GM18505 (cell line): ENCODE measurements around the gene NBAS.

Experiments
- ATAC-seq: cut with Tn5 transposase; IDR thresholded peaks from one replicate; pipeline ENCODE4 v1.9.1; 2021; ENCODE audit not compliant: unreplicated experiment
- POLR2A ChIP-seq: IDR thresholded peaks from 4 replicates; pipeline ENCODE4 v1.6.1; 2011; ENCODE audit warnings: borderline replicate concordance; ENCODE audit not compliant: insufficient read depth, insufficient read length; ENCODE audit errors: extremely low read depth

The NBAS gene

GRCh38 chr2:15300624-15301573 is 260.2 kb downstream of the NBAS start:
- no peak for TF ChIP-seq POLR2A
- no peak for ATAC-seq

GRCh38 chr2:15299904-15300520 is 261.1 kb downstream of the NBAS start:
- TF ChIP-seq POLR2A = no peak
- no peak for ATAC-seq

GRCh38 chr2:15298770-15299169 is 262.4 kb downstream of the NBAS start:
- TF ChIP-seq POLR2A = no peak
- no peak for ATAC-seq

- TF ChIP-seq POLR2A = no peak
- peak; percentile 72 for ATAC-seq
These were observed 267.7 kb downstream of the NBAS start for GRCh38 chr2:15293262-15293937.

GRCh38 chr2:15287447-15288184 is 273.5 kb downstream of the NBAS start:
- TF ChIP-seq POLR2A = no peak
- no peak for ATAC-seq

GRCh38 chr2:15284614-15285013 is 276.5 kb downstream of the NBAS start:
- TF ChIP-seq POLR2A = no peak
- ATAC-seq = no peak

GRCh38 chr2:15281681-15282080 is 279.5 kb downstream of the NBAS start:
- no peak for ATAC-seq
- no peak for TF ChIP-seq POLR2A

GRCh38 chr2:15279201-15279876 is 281.8 kb downstream of the NBAS start:
- TF ChIP-seq POLR2A = no peak
- ATAC-seq = no peak

GRCh38 chr2:15278296-15278695 is 282.8 kb downstream of the NBAS start:
- no peak for TF ChIP-seq POLR2A
- ATAC-seq = no peak

GRCh38 chr2:15275346-15275745 is 285.8 kb downstream of the NBAS start:
- no peak for TF ChIP-seq POLR2A
- no peak for ATAC-seq

- ATAC-seq = no peak
- TF ChIP-seq POLR2A = no peak
These were observed 287.7 kb downstream of the NBAS start for GRCh38 chr2:15273452-15273851.

- ATAC-seq = no peak
- no peak for TF ChIP-seq POLR2A
These were observed 288.2 kb downstream of the NBAS start for GRCh38 chr2:15272942-15273341.
